ENCODE results near the gene DNAH12. TPM values are rescaled to one million over a fixed set of nuclear protein-coding genes. Genes with fewer than 3 reads are reported as not detected.

The DNAH12 gene
- total and polyA plus RNA-seq, 9 of the 15 experiments (the other 6 are each of a cell fraction or from before 2014, with no cell fraction given) = 0.01 to 0.04 (median 0.01) TPM; not detected in 5

- in situ Hi-C loops (cut with MboI) = no loop called here
- H2AFZ ChIP-seq (ENCODE audit: low read depth, low read length) = no peak within 1 kb of the TSS
- no peak within 1 kb of the TSS for H3K9ac ChIP-seq (ENCODE audit: insufficient read depth in 1 of 2, low read depth in 2 of 2, low read length in 2 of 2)
- H4K20me1 ChIP-seq (replicated peaks; ENCODE audit: control insufficient read depth, insufficient read depth, low read length) = no peaks in the 10 kb centered on the region
- ChIA-PET POLR2A (no interaction called here), CTCF (ENCODE audit: low intra/inter-chr PET ratio) (no interaction called here)
- intact Hi-C loops (cut with micrococcal nuclease) = no loop called here
- no peak within 1 kb of the TSS for H3K4me2 ChIP-seq (ENCODE audit: insufficient read depth, low read length)
- no peaks in the 10 kb centered on the region for H3K4me1 ChIP-seq (replicated peaks in 1 of 2; ENCODE audit: control insufficient read depth in 2 of 2, insufficient read depth in 2 of 2, low read length in 2 of 2)
- no peak for DNase-seq (ENCODE audit: extremely low read depth in 1 of 4, low spot score in 3 of 4)
- no TSS peak for BruUV-seq (replicated peaks)
- no peak within 1 kb of the TSS for H3K4me3 ChIP-seq
- H3K79me2 ChIP-seq (ENCODE audit: control insufficient read depth, insufficient read depth, low read length) = no peaks in the 10 kb centered on the region
- FAIRE-seq = no peak
- no peaks in the 10 kb centered on the region for H3K27me3 ChIP-seq (ENCODE audit: control insufficient read depth in 2 of 2, insufficient read depth in 2 of 2, low read length in 2 of 2)
- TF ChIP-seq POLR3G (IDR thresholded peaks at IDR 0.05; ENCODE audit: extremely low read depth, insufficient read length, insufficient replicate concordance) (no peak), MAFF (IDR thresholded peaks at IDR 0.05; ENCODE audit: low read length) (no peak), JUNB (CRISPR knock-in tag; conservative IDR thresholded peaks at IDR 0.05) (no peak), ARID1B (IDR thresholded peaks at IDR 0.05) (no peak)
- TF ChIP-seq, protein P1, sequence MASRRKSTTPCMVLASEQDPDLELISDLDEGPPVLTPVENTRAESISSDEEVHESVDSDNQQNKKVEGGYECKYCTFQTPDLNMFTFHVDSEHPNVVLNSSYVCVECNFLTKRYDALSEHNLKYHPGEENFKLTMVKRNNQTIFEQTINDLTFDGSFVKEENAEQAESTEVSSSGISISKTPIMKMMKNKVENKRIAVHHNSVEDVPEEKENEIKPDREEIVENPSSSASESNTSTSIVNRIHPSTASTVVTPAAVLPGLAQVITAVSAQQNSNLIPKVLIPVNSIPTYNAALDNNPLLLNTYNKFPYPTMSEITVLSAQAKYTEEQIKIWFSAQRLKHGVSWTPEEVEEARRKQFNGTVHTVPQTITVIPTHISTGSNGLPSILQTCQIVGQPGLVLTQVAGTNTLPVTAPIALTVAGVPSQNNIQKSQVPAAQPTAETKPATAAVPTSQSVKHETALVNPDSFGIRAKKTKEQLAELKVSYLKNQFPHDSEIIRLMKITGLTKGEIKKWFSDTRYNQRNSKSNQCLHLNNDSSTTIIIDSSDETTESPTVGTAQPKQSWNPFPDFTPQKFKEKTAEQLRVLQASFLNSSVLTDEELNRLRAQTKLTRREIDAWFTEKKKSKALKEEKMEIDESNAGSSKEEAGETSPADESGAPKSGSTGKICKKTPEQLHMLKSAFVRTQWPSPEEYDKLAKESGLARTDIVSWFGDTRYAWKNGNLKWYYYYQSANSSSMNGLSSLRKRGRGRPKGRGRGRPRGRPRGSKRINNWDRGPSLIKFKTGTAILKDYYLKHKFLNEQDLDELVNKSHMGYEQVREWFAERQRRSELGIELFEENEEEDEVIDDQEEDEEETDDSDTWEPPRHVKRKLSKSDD (conservative IDR thresholded peaks at IDR 0.05; ENCODE audit: low read length) = no peak
- 0% methylated on average over 1 of the region's 1 CpG for WGBS (ENCODE audit: insufficient coverage, low coverage, missing lambda C conversion rate)
- no peaks in the 10 kb centered on the region for H3K9me1 ChIP-seq (ENCODE audit: control insufficient read depth, insufficient read depth, low read length)
- H3K36me3 ChIP-seq (ENCODE audit: control insufficient read depth, insufficient read depth, low read length) = no peaks in the 10 kb centered on the region
- no peak within 1 kb of the TSS for H3K27ac ChIP-seq (ENCODE audit: extremely low read depth, low read depth, low read length)
- no peaks in the 10 kb centered on the region for H3K9me3 ChIP-seq (replicated peaks; ENCODE audit: control insufficient read depth, insufficient read depth, low read depth, low read length)
- no peak for ATAC-seq
Measured at GRCh38 chr3:57292159-57292896, 251.8 kb downstream of the DNAH12 start, which contains the start of gene ASB14. TSS of gene ASB14 (minus strand) at chr3:57292685. CDS start at chr3:57292033, 652 bp downstream.
